Measurements from ENCODE around the gene PDXP.

DNA sequence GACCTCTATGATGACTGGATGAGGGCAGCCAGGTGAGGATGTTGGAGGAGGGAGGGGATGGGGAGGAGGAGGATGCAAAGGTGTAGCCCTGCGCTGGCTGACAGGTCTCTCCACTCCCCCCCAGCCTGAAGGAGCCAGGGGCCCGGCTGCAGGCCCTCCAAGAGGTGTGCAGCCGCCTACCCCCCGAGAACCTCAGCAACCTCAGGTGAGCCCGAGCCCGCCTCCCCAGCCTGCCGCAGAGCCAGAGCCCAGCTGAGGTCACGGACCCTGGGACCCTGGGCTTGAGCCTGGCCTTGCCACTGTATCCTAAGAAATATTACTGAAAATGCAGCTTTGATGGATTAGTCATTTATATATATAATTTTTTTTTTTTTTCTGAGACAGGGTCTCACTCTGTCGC is 11.2 kb upstream of the PDXP start:
- TF ChIP-seq ZZZ3 (IDR thresholded peaks at IDR 0.05) (no peak), SIN3A (IDR thresholded peaks at IDR 0.05; ENCODE audit: borderline replicate concordance in 2 of 2, control insufficient read depth in 1 of 2, low read depth in 2 of 2, low read length in 2 of 2) (no peak), KLF6 (CRISPR knock-in tag; IDR thresholded peaks at IDR 0.05; ENCODE audit: borderline replicate concordance) (no peak), PCBP1 (IDR thresholded peaks at IDR 0.05; ENCODE audit: low read depth, low read length, poor library complexity, severe bottlenecking) (no peak), ZNF184 (CRISPR knock-in tag; IDR thresholded peaks at IDR 0.05) (no peak), HCFC1 (IDR thresholded peaks at IDR 0.05; ENCODE audit: low read depth, low read length) (no peak), TCF7L2 (IDR thresholded peaks at IDR 0.05; ENCODE audit: low read depth, low read length) (no peak), XRCC5 (IDR thresholded peaks at IDR 0.05; ENCODE audit: low read depth, low read length) (no peak)
- TF ChIP-seq, protein P1, sequence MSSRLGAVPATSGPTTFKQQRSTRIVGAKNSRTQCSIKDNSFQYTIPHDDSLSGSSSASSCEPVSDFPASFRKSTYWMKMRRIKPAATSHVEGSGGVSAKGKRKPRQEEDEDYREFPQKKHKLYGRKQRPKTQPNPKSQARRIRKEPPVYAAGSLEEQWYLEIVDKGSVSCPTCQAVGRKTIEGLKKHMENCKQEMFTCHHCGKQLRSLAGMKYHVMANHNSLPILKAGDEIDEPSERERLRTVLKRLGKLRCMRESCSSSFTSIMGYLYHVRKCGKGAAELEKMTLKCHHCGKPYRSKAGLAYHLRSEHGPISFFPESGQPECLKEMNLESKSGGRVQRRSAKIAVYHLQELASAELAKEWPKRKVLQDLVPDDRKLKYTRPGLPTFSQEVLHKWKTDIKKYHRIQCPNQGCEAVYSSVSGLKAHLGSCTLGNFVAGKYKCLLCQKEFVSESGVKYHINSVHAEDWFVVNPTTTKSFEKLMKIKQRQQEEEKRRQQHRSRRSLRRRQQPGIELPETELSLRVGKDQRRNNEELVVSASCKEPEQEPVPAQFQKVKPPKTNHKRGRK (tag; IDR thresholded peaks at IDR 0.05), result no peak
- TF ChIP-seq, protein P2, sequence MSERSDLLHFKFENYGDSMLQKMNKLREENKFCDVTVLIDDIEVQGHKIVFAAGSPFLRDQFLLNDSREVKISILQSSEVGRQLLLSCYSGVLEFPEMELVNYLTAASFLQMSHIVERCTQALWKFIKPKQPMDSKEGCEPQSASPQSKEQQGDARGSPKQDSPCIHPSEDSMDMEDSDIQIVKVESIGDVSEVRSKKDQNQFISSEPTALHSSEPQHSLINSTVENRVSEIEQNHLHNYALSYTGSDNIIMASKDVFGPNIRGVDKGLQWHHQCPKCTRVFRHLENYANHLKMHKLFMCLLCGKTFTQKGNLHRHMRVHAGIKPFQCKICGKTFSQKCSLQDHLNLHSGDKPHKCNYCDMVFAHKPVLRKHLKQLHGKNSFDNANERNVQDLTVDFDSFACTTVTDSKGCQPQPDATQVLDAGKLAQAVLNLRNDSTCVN (CRISPR knock-in tag; IDR thresholded peaks at IDR 0.05), result no peak
- TF ChIP-seq, protein P3, sequence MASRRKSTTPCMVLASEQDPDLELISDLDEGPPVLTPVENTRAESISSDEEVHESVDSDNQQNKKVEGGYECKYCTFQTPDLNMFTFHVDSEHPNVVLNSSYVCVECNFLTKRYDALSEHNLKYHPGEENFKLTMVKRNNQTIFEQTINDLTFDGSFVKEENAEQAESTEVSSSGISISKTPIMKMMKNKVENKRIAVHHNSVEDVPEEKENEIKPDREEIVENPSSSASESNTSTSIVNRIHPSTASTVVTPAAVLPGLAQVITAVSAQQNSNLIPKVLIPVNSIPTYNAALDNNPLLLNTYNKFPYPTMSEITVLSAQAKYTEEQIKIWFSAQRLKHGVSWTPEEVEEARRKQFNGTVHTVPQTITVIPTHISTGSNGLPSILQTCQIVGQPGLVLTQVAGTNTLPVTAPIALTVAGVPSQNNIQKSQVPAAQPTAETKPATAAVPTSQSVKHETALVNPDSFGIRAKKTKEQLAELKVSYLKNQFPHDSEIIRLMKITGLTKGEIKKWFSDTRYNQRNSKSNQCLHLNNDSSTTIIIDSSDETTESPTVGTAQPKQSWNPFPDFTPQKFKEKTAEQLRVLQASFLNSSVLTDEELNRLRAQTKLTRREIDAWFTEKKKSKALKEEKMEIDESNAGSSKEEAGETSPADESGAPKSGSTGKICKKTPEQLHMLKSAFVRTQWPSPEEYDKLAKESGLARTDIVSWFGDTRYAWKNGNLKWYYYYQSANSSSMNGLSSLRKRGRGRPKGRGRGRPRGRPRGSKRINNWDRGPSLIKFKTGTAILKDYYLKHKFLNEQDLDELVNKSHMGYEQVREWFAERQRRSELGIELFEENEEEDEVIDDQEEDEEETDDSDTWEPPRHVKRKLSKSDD (conservative IDR thresholded peaks at IDR 0.05; ENCODE audit: low read length), result no peak
- TF ChIP-seq, protein P4, sequence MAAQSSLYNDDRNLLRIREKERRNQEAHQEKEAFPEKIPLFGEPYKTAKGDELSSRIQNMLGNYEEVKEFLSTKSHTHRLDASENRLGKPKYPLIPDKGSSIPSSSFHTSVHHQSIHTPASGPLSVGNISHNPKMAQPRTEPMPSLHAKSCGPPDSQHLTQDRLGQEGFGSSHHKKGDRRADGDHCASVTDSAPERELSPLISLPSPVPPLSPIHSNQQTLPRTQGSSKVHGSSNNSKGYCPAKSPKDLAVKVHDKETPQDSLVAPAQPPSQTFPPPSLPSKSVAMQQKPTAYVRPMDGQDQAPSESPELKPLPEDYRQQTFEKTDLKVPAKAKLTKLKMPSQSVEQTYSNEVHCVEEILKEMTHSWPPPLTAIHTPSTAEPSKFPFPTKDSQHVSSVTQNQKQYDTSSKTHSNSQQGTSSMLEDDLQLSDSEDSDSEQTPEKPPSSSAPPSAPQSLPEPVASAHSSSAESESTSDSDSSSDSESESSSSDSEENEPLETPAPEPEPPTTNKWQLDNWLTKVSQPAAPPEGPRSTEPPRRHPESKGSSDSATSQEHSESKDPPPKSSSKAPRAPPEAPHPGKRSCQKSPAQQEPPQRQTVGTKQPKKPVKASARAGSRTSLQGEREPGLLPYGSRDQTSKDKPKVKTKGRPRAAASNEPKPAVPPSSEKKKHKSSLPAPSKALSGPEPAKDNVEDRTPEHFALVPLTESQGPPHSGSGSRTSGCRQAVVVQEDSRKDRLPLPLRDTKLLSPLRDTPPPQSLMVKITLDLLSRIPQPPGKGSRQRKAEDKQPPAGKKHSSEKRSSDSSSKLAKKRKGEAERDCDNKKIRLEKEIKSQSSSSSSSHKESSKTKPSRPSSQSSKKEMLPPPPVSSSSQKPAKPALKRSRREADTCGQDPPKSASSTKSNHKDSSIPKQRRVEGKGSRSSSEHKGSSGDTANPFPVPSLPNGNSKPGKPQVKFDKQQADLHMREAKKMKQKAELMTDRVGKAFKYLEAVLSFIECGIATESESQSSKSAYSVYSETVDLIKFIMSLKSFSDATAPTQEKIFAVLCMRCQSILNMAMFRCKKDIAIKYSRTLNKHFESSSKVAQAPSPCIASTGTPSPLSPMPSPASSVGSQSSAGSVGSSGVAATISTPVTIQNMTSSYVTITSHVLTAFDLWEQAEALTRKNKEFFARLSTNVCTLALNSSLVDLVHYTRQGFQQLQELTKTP (IDR thresholded peaks at IDR 0.05; ENCODE audit: low read depth in 1 of 2, partially characterized antibody in 2 of 2), result no peak
